HTR-8/SVneo (cell line): ENCODE measurements around the gene OTOF.

Experiments used
- DNase-seq: peaks from one replicate; pipeline ENCODE4 v3.0.0; 2011; ENCODE audit warnings: low spot score, mixed read lengths; ENCODE audit not compliant: insufficient read length
- FAIRE-seq: peaks from 2 replicates; lab custom pipeline; 2011; peaks lifted over from hg19 to GRCh38; lab: Jason Lieb, UNC

The OTOF gene

DNA sequence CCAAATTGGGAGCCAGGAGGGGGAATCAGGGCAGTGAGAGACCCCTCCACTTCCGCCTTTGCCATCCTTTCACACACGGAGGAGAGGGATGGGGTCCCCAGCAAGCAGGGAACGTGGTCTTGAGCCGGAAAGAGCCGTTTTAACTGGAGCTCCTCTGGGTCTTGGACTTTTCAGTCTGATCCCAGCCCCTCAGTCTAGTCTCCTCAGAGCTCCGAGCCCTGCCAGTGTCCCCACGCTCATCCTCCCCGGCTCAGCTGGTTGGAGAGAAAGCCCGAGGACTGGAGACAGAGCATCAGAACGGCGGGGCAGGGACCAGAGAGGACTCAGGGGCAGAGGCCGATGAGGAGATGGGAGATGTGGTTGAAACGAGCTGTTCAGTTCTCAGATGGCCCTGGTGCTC, 26.1 kb upstream of the OTOF start:
- DNase-seq (no peak), FAIRE-seq (no peak)

GRCh38 chr2:26503231-26503880, 25.4 kb upstream of the OTOF start:
- DNase-seq = peak; percentile 38
- FAIRE-seq = no peak

DNA sequence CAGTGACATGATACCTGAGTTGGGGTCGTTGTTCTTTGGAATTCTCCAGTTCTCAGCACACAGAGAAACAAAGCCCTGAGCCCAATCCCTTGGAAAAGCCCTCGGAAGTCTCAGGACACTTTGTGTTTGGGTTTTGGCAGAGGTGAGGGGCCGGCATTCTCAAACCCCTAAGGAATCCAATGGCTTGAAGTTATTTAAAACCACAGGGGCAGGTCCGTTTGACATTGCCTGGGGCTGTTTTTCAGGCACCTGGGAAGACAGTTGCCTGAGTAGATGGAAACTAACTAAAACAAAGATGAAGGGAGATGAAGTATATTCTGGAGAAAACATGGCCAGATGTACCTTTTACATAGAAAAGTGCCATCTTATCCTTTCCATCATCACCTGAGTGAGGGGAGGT, 22.5 kb upstream of the OTOF start:
- FAIRE-seq (no peak), DNase-seq (no peak)

DNA sequence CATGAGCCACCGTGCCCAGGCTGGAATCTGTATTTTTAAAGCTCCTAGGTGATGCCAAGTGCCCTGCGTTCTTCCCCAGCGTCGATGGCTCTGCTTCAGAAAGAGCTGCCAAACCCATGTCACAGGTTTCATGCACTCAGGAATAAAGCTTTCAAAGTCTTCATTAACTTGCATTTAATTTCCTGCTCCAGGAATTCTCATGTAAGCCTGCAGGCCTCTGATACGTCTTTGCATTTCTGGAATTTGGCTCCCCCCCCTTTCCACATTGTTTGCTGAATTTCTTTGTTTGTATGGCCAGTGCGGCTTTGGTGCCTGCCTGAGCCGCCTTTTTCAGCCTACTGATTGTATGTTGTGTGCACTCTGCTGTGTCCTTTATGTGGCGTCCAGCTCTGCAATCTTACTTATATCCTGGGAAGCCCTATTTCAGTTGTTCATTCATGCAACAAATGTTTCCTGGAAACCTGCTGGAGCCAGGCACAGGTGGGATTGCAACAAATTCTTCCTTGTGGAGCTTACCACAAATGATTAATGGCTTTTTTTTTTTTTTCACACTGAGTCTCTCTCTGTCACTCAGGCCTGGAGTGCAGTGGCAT, 17.9 kb upstream of the OTOF start:
- FAIRE-seq = no peak

DNA sequence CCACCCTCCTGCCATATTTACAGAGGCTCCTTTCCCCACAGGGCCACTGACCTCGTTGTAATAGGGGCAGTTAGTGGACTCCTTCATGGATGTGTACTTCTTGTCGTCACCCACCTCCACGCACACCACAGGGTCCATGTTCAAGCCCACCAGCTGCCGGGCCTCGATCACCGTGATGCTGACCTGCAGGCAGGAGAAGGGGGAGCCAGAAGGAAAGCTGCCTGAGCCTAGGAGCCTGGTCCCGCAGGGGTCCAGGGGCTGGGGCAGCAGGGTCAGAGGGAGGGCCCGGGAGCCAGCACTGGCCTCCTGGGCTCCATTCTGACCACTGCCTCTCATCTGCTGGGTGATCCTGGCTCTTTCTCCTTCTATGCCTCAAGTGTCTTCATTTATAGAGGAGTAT, 17.0 kb upstream of the OTOF start:
- DNase-seq (no peak), FAIRE-seq (no peak)

More for the DNA sequence above, 17.9 kb upstream of the OTOF start:
- no peak for DNase-seq

DNA sequence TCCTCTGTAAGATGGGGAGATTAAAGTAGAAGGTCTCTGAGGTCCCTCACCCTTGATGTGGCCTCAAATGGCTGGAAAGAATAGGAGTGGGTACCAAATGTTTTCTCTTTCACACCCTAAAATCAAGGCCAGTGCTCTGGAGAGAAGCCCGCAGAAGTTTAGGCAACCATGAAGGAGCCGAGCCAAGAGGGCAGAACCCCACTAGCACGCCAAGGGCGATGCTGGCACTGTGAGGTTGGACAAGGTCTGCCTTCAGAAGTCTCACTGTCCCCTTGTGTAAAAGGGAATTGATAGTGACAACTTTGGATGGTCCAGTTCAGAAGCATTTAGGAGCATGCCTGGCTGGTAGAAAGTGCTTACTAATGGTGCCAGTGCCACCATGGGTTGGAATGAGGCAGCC, 16.3 kb upstream of the OTOF start:
- FAIRE-seq (no peak), DNase-seq (no peak)

- DNase-seq = no peak
- no peak for FAIRE-seq
These were observed 15.6 kb upstream of the OTOF start for GRCh38 chr2:26493566-26493965.

GRCh38 chr2:26492749-26493515, 15.0 kb upstream of the OTOF start:
- FAIRE-seq = no peak
- no peak for DNase-seq

DNA sequence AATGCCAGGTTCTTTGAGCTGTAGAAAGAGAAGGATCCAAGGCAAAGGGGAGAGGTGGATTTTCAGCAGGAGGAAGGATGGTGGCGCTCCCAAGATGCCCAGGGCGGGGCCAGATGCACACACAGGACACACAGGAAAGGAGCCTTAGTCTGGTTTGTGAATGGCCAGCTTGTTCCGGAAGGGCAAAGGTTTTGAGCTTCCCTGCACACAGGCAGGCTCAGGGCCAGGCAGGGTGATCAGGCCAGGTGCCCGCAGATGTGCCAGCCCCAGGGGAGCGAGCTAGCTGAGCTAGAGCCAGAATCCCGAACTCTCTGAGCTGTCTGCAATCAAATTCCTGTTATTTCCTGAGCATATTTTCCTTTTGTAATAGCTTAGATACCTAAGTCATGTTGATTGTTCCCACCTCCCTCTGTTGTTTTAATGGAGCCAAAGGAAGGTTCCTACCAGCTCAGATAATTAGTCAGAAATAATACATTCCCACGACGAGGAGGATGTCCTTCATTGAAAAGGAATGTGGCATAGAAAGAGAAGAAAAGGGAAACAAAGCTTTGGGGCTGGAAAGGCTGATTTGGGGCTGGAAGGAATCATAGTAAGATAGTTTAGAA, 13.7 kb upstream of the OTOF start:
- DNase-seq (no peak), FAIRE-seq (peak; percentile 28)

GRCh38 chr2:26489213-26489850, 11.4 kb upstream of the OTOF start:
- no peak for DNase-seq
- FAIRE-seq = no peak

DNA sequence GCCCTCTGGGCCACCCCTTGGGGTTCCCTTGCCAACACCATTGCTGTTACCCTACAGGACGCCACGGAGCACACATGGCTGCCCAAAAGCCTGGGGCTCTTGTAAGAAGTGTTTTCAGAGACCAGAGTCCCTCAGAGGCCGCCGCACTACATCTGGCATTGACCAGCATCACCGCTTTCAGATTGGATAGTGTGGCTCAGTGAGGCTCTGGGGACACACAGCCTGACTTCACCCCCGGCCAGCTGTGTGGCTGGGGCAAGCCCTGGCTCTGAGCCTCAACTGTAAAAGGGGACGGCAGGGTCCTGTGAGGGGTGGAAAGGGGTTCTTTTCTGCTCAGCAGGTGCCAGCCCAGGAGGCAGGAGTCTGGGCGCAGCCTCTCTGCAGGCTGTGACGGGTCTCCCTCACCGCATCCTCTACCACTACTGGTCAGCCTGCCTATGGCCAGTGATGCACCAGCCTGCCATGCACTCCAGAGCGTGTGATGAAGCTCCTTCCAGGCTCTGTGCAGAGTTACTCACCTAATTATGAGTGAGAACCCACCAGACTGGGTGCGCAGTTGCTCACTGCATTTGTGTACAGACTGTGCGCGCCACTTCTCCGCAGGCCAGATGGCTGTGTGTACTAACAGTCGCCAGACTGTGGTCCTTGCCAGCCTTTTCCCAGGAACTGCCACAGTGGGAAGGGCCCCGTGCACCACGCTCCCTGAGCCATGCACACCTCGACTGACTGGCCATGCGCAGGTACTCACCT, 10.7 kb upstream of the OTOF start:
- DNase-seq = no peak

GRCh38 chr2:26487192-26487591, 9.3 kb upstream of the OTOF start:
- DNase-seq (no peak), FAIRE-seq (no peak)

More for the DNA sequence above, 10.7 kb upstream of the OTOF start:
- FAIRE-seq = no peak

GRCh38 chr2:26486789-26487188, 8.9 kb upstream of the OTOF start:
- DNase-seq = no peak
- no peak for FAIRE-seq

- FAIRE-seq (no peak), DNase-seq (no peak)
These were observed 7.9 kb upstream of the OTOF start for GRCh38 chr2:26485725-26486418.

DNA sequence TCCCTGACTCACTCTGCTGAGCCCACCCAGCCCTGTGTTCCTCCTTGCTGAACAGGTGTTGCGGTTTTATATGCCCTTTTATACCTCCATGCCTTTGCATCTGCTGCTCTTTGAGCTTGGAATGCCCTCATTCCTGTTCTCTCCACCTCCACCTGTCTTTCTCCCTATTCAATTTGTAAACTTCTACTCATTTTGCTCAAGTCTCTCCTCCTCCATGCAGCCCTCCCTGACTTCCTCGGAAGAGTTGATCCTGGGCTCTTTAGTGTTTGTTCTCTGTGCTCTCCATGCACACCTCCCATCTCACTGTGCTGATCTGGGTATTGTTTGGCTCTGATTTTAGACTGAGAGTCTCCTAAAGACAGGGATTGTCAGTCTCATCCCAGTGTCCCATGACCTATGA, 7.2 kb upstream of the OTOF start:
- FAIRE-seq = no peak
- DNase-seq = no peak

GRCh38 chr2:26484579-26484978, 6.7 kb upstream of the OTOF start:
- no peak for FAIRE-seq
- no peak for DNase-seq

GRCh38 chr2:26483957-26484565, 6.1 kb upstream of the OTOF start:
- DNase-seq (no peak), FAIRE-seq (no peak)

- FAIRE-seq = no peak
- no peak for DNase-seq
These were observed 5.6 kb upstream of the OTOF start for GRCh38 chr2:26483516-26483915.

DNA sequence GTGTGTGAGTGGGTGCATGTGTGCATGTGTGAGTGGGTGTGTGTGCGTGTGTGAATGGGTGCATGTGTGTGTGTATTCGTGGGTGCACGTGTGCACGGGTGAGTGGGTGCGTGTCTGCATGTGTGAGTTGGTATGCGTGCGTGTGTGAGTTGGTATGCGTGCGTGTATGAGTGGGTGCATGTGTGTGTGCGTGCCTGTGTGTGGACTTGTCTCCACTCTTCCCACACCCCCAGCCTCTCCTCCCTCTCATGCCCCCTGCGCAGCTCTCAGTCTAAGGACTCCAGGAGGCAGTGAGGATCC, 5.1 kb upstream of the OTOF start:
- no peak for FAIRE-seq
- no peak for DNase-seq
